Activated CD4-positive, alpha-beta T cell treated with anti-CD3 and anti-CD28 coated beads, Interleukin-2, amount 10 ng/mL, durations not matched to agents 7 days and 5 days (primary cell): ENCODE results near the gene SGPP1. TPM values are rescaled to one million over a fixed set of nuclear protein-coding genes. Genes with fewer than 3 reads are reported as not detected.
A peak's percentile ranks its signal among the peaks of the same experiment; 100 is the strongest.
"Not testable (repeated sequence)": the region's sequence is repeated elsewhere in the genome, so short reads cannot be mapped to it uniquely, and the experiment has no call there.

Experiments used
- CTCF ChIA-PET: fragments of 350-600 bp; sonication (Branson Sonifier 250); formaldehyde crosslinking; loops from one replicate; lab custom pipeline; 2021; ENCODE audit warnings: antibody characterized with exemption; lab: Charles Lee
- POLR2A ChIA-PET: fragments of 350-600 bp; sonication (Branson Sonifier 250); formaldehyde crosslinking; loops from one replicate; lab custom pipeline; 2021; ENCODE audit warnings: antibody characterized with exemption; lab: Charles Lee
- DNase-seq: peaks from one replicate; pipeline ENCODE4 v3.0.0-alpha.2; 2020
- H3K27ac Mint-ChIP-seq: one replicate; pipeline ENCODE4 v1.8.0; 2021; ENCODE audit warnings: mild to moderate bottlenecking, moderate library complexity, mixed read lengths
- H3K27me3 Mint-ChIP-seq: one replicate; pipeline ENCODE4 v1.8.0; 2021; ENCODE audit warnings: mixed read lengths
- H3K36me3 Mint-ChIP-seq: one replicate; pipeline ENCODE4 v1.8.0; 2021; ENCODE audit warnings: low read depth, mixed read lengths
- H3K4me1 Mint-ChIP-seq: one replicate; pipeline ENCODE4 v1.8.0; 2021; ENCODE audit warnings: mixed read lengths
- H3K4me3 Mint-ChIP-seq: one replicate; pipeline ENCODE4 v1.8.0; 2021; ENCODE audit warnings: mild to moderate bottlenecking, moderate library complexity, mixed read lengths
- H3K9me3 Mint-ChIP-seq: one replicate; pipeline ENCODE4 v1.8.0; 2021; ENCODE audit warnings: mixed read lengths
- total RNA-seq, 2 experiments: library from RNA; stranded (reverse); gene quantifications; one replicate each; pipeline ENCODE4 v1.2.3, GENCODE V29; 2021

The SGPP1 gene
- total RNA-seq, 2 experiments from 2014 or later = 20.0 to 23.0 TPM

GRCh38 chr14:63642656-63643382, 85.0 kb downstream of the SGPP1 start:
- Mint-ChIP-seq H3K4me3 (peak overlapping the region; percentile 77), H3K27ac (peak overlapping the region; percentile 91), H3K9me3 (no peaks in the 10 kb centered on the region), H3K4me1 (peaks cover 30% of the 10 kb centered on the region), H3K27me3 (no peaks in the 10 kb centered on the region), H3K36me3 (peaks cover 17% of the 10 kb centered on the region)
- DNase-seq = no peak
- ChIA-PET CTCF (interaction anchor here (0.6 to 1.8 kb wide), 11 partner anchors 8 to 254 kb away, joined by 3 to 10 read pairs (median 4); no protein-coding TSS in a partner anchor), POLR2A (interaction anchor here (0.5 to 1.5 kb wide), 4 partner anchors 10 to 695 kb away, joined by 3 read pairs; no protein-coding TSS in a partner anchor)

- peaks cover 23% of the 10 kb centered on the region for H3K36me3 Mint-ChIP-seq
- peaks cover 3% of the 10 kb centered on the region for H3K9me3 Mint-ChIP-seq
- H3K4me3 Mint-ChIP-seq = peak overlapping the region; percentile 77
- peak; percentile 92 for DNase-seq
- H3K27ac Mint-ChIP-seq = peak overlapping the region; percentile 91
- CTCF ChIA-PET = interaction anchor here (0.9 to 1.8 kb wide), 9 partner anchors 8 to 253 kb away, joined by 3 to 10 read pairs (median 4); no protein-coding TSS in a partner anchor
- H3K4me1 Mint-ChIP-seq = peaks cover 33% of the 10 kb centered on the region
- POLR2A ChIA-PET = interaction anchor here (0.5 to 1.5 kb wide), 4 partner anchors 11 to 696 kb away, joined by 3 read pairs; no protein-coding TSS in a partner anchor
- H3K27me3 Mint-ChIP-seq = no peaks in the 10 kb centered on the region
Measured at GRCh38 chr14:63642229-63642611, 85.6 kb downstream of the SGPP1 start.

- H3K4me3 Mint-ChIP-seq = peak within 1 kb of the TSS; percentile 77
- peaks cover 39% of the 10 kb centered on the region for H3K4me1 Mint-ChIP-seq
- no peaks in the 10 kb centered on the region for H3K27me3 Mint-ChIP-seq
- ChIA-PET POLR2A (interaction anchor here (0.6 to 1.5 kb wide), 4 partner anchors 11 to 863 kb away, joined by 3 to 4 read pairs (median 3); partner anchors contain the start of gene ZBTB1), CTCF (interaction anchor here (0.6 to 1.8 kb wide), 9 partner anchors 8 to 700 kb away, joined by 3 to 10 read pairs (median 3); no protein-coding TSS in a partner anchor)
- H3K9me3 Mint-ChIP-seq = peaks cover 7% of the 10 kb centered on the region
- DNase-seq = peak; percentile 98
- H3K27ac Mint-ChIP-seq = peak within 1 kb of the TSS; percentile 91
- peaks cover 28% of the 10 kb centered on the region for H3K36me3 Mint-ChIP-seq
Measured at GRCh38 chr14:63641473-63642228, 86.2 kb downstream of the SGPP1 start, which contains the start of gene WDR89. WDR89 (minus strand) TSS chr14:63641871; CDS start chr14:63599942, 41,929 bp downstream.

GRCh38 chr14:63638493-63638892, 89.4 kb downstream of the SGPP1 start:
- Mint-ChIP-seq H3K27ac (peak overlapping the region; percentile 51), H3K36me3 (peaks cover 47% of the 10 kb centered on the region), H3K9me3 (peaks cover 24% of the 10 kb centered on the region), H3K4me3 (no peak overlapping the region), H3K4me1 (peaks cover 46% of the 10 kb centered on the region), H3K27me3 (no peaks in the 10 kb centered on the region)
- DNase-seq = no peak
- ChIA-PET POLR2A (no interaction called here), CTCF (interaction anchor here (1.7 kb wide), 1 partner anchor 89 kb away, joined by 3 read pairs; no protein-coding TSS in a partner anchor)

- H3K36me3 Mint-ChIP-seq = peaks cover 47% of the 10 kb centered on the region
Measured at GRCh38 chr14:63636094-63636635, 91.7 kb downstream of the SGPP1 start.

More at GRCh38 chr14:63636094-63636635, 91.7 kb downstream of the SGPP1 start:
- H3K4me3 Mint-ChIP-seq, DNase-seq, POLR2A ChIA-PET, CTCF ChIA-PET, H3K27ac Mint-ChIP-seq, H3K27me3 Mint-ChIP-seq: not testable (repeated sequence)
- Mint-ChIP-seq H3K4me1 (peaks cover 47% of the 10 kb centered on the region), H3K9me3 (peaks cover 24% of the 10 kb centered on the region)

Other genes starting within 250 kb of the SGPP1 start
- gene PPP2R5E, start 184.7 kb downstream of the SGPP1 start, total RNA-seq = 10 to 100 TPM; 45.5 to 49.6 TPM
- 10 to 100 TPM; 17.5 to 20.7 TPM for gene WDR89, start 86.2 kb downstream of the SGPP1 start, total RNA-seq
- 100 to 1,000 TPM; 192 to 218 TPM for gene SYNE2, start 124.9 kb upstream of the SGPP1 start, total RNA-seq